ENCODE data around the gene MEOX2.

- TF ChIP-seq SPI1 (IDR thresholded peaks at IDR 0.05; ENCODE audit: borderline replicate concordance, low read depth) (no peak), CTCF (IDR thresholded peaks at IDR 0.05; ENCODE audit: insufficient read depth, low read length) (no peak)
These were observed 24.0 kb downstream of the MEOX2 start for GRCh38 chr7:15662451-15662850.
